ENCODE data around the gene ATAD3A.
A peak's percentile ranks its signal among the peaks of the same experiment; 100 is the strongest.

GRCh38 chr1:1535201-1536018 is 23.4 kb downstream of the ATAD3A start:
- TF ChIP-seq ATF2 (CRISPR knock-in tag; IDR thresholded peaks at IDR 0.05) (no peak), THRAP3 (IDR thresholded peaks at IDR 0.05; ENCODE audit: borderline replicate concordance) (no peak), MTA3 (IDR thresholded peaks at IDR 0.05; ENCODE audit: borderline replicate concordance) (no peak), DMBX1 (CRISPR knock-in tag; IDR thresholded peaks at IDR 0.05; ENCODE audit: borderline replicate concordance) (no peak), CTCF (IDR thresholded peaks at IDR 0.05 in 2 of 3, conservative IDR thresholded peaks at IDR 0.05 in 1 of 3; ENCODE audit: insufficient read depth in 2 of 3, low read depth in 1 of 3, low read length in 3 of 3) (no peak), ETV6 (IDR thresholded peaks at IDR 0.05; ENCODE audit: borderline replicate concordance in 1 of 2, low read depth in 2 of 2, low read length in 1 of 2) (no peak), ETV6 (CRISPR knock-in tag; IDR thresholded peaks at IDR 0.05; ENCODE audit: borderline replicate concordance) (no peak), EZH2 (IDR thresholded peaks at IDR 0.05; ENCODE audit: borderline replicate concordance, low read depth, low read length) (no peak), PKNOX1 (IDR thresholded peaks at IDR 0.05) (no peak), TRIM24 (IDR thresholded peaks at IDR 0.05) (no peak), POLR2G (IDR thresholded peaks at IDR 0.05; ENCODE audit: low read depth, low read length) (peak; percentile 74), CBX3 (IDR thresholded peaks at IDR 0.05; ENCODE audit: borderline replicate concordance in 1 of 2, low read length in 2 of 2) (no peak), BRD4 (IDR thresholded peaks at IDR 0.05) (no peak), POU5F1 (IDR thresholded peaks at IDR 0.05; ENCODE audit: borderline replicate concordance, low read depth, low read length, partially characterized antibody) (no peak)
- TF ChIP-seq, protein P1, sequence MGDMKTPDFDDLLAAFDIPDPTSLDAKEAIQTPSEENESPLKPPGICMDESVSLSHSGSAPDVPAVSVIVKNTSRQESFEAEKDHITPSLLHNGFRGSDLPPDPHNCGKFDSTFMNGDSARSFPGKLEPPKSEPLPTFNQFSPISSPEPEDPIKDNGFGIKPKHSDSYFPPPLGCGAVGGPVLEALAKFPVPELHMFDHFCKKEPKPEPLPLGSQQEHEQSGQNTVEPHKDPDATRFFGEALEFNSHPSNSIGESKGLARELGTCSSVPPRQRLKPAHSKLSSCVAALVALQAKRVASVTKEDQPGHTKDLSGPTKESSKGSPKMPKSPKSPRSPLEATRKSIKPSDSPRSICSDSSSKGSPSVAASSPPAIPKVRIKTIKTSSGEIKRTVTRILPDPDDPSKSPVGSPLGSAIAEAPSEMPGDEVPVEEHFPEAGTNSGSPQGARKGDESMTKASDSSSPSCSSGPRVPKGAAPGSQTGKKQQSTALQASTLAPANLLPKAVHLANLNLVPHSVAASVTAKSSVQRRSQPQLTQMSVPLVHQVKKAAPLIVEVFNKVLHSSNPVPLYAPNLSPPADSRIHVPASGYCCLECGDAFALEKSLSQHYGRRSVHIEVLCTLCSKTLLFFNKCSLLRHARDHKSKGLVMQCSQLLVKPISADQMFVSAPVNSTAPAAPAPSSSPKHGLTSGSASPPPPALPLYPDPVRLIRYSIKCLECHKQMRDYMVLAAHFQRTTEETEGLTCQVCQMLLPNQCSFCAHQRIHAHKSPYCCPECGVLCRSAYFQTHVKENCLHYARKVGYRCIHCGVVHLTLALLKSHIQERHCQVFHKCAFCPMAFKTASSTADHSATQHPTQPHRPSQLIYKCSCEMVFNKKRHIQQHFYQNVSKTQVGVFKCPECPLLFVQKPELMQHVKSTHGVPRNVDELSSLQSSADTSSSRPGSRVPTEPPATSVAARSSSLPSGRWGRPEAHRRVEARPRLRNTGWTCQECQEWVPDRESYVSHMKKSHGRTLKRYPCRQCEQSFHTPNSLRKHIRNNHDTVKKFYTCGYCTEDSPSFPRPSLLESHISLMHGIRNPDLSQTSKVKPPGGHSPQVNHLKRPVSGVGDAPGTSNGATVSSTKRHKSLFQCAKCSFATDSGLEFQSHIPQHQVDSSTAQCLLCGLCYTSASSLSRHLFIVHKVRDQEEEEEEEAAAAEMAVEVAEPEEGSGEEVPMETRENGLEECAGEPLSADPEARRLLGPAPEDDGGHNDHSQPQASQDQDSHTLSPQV (IDR thresholded peaks at IDR 0.05) = no peak

All from K562 (cell line).